ENCODE results near the gene TAGLN3. TPM values are rescaled to one million over a fixed set of nuclear protein-coding genes. Genes with fewer than 3 reads are reported as not detected.

Gene TAGLN3
- total and polyA plus RNA-seq, 9 donors = 0.19 TPM; not detected in 8

DNA sequence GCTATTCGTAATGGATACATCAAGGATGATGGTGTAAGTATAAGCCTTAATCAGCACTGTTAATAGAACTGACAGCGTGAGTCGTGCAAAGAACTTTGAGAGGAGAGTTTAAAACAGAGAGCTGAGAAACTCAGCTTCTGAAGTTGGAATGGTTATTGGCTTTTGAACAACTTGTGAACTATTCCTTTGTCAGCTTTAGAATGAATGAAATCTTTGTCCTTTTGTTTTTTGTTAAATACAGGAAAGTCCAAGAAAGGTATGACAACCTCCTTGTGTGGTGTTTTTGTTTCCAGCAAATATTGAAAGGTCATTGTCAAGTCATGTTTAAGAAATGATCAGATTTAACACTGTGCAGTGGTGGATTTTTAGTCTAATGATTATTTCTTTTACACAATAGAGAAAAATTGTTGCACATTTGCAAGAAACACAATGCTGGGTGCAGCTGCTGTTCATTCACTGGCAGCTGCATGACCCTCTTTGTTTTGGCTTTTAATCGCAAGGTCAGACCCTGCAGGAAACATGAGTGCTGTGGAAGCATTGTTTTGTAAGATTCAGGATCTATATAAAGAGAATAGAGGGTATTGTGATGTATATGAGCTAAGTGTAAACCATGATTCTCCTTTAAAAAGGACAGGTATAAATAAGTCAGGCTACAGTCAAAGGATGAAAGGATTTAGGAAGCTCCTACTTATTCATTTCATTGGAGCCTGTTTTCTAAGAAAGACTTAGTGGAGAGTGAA lies 41.6 kb upstream of the TAGLN3 start:
- WGBS, 3 donors = 45 to 64% (median 52%) methylated on average over 4 of the region's 4 CpGs
- no peak for TF ChIP-seq POLR2A (IDR thresholded peaks at IDR 0.05)
- TF ChIP-seq CTCF (IDR thresholded peaks at IDR 0.05) = no peak
- no peak for TF ChIP-seq EP300 (IDR thresholded peaks at IDR 0.05)
- no peaks in the 10 kb centered on the region for H3K36me3 ChIP-seq
- intact Hi-C loops (cut with DNase I) = no loop called here
- no peaks in the 10 kb centered on the region for H3K9me3 ChIP-seq
- no peaks in the 10 kb centered on the region for H3K27me3 ChIP-seq
- no peak overlapping the region for H3K27ac ChIP-seq
- no peak for DNase-seq
- no peak overlapping the region for H3K4me3 ChIP-seq
- H3K4me1 ChIP-seq (ENCODE audit: insufficient read depth) = peaks cover 1% of the 10 kb centered on the region

GRCh38 chr3:111961461-111962164 lies 37.1 kb upstream of the TAGLN3 start:
- H3K4me3 ChIP-seq = no peak overlapping the region
- TF ChIP-seq CTCF (IDR thresholded peaks at IDR 0.05) (no peak), EP300 (IDR thresholded peaks at IDR 0.05) (no peak), POLR2A (IDR thresholded peaks at IDR 0.05) (no peak)
- no peak for DNase-seq
- H3K9me3 ChIP-seq = no peaks in the 10 kb centered on the region
- no peak overlapping the region for H3K27ac ChIP-seq
- intact Hi-C loops (cut with DNase I) = loop anchor here in 2 of 4 donors (10.0 kb wide), 2 partner anchors 97 to 107 kb away; partner anchors contain the start of gene PHLDB2 (in 1 of the 2)
- WGBS, 3 donors = 67 to 77% (median 72%) methylated on average over 3 of the region's 3 CpGs
- H3K36me3 ChIP-seq = no peaks in the 10 kb centered on the region
- peaks cover 1% of the 10 kb centered on the region for H3K4me1 ChIP-seq (ENCODE audit: insufficient read depth)
- H3K27me3 ChIP-seq = no peaks in the 10 kb centered on the region

GRCh38 chr3:111963424-111963823 lies 35.3 kb upstream of the TAGLN3 start:
- intact Hi-C loops (cut with DNase I) = loop anchor here in 2 of 4 donors (10.0 kb wide), 2 partner anchors 99 to 109 kb away; partner anchors contain the start of gene PHLDB2 (in 1 of the 2)
- Histone ChIP-seq H3K9me3 (no peaks in the 10 kb centered on the region), H3K4me3 (no peak overlapping the region), H3K27me3 (no peaks in the 10 kb centered on the region), H3K4me1 (ENCODE audit: insufficient read depth) (peaks cover 2% of the 10 kb centered on the region), H3K27ac (no peak overlapping the region), H3K36me3 (no peaks in the 10 kb centered on the region)
- 43 to 68% (median 51%) methylated on average over 1 of the region's 1 CpG for WGBS, 3 donors
- DNase-seq = no peak
- no peak for TF ChIP-seq EP300 (IDR thresholded peaks at IDR 0.05)
- no peak for TF ChIP-seq CTCF (IDR thresholded peaks at IDR 0.05)
- TF ChIP-seq POLR2A (IDR thresholded peaks at IDR 0.05) = no peak

DNA sequence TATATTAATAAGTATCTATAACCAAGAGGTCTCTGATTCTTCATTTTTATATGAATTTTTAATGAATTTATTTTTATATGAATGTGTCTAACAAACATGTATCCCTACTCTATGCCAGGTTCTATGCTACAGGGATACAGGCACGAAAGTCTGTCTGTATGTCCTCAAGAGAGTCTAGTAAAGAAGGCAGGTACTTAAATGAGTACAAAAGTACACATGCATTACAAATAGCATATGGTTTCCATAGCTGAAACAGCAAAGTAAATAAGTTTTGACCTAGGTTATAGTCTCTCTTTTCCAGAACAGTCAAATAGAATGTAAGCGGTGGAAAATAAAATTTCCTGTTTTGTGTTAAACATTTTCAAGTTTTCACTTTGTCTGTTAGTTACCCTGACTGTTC lies 33.2 kb upstream of the TAGLN3 start:
- Histone ChIP-seq H3K36me3 (no peaks in the 10 kb centered on the region), H3K27me3 (no peaks in the 10 kb centered on the region), H3K27ac (no peak overlapping the region), H3K4me3 (no peak overlapping the region), H3K4me1 (ENCODE audit: insufficient read depth) (peaks cover 2% of the 10 kb centered on the region), H3K9me3 (no peaks in the 10 kb centered on the region)
- 92 to 98% (median 94%) methylated on average over 2 of the region's 2 CpGs for WGBS, 3 donors
- DNase-seq = no peak
- TF ChIP-seq POLR2A (IDR thresholded peaks at IDR 0.05) (no peak), EP300 (IDR thresholded peaks at IDR 0.05) (no peak)
- intact Hi-C loops (cut with DNase I) = loop anchor here (5.0 to 10.0 kb wide), 4 partner anchors 101 to 248 kb away; partner anchors contain the start of gene PHLDB2 (in 1 of the 4)

All from ovary (tissue), 9 donors.